Liver (tissue), 9 donors: ENCODE measurements around the gene DNAJC12. TPM values are rescaled to one million over a fixed set of nuclear protein-coding genes. Genes with fewer than 3 reads are reported as not detected.

Source experiments
- DNase-seq: peaks from one replicate; pipeline ENCODE4 v3.0.0-alpha.2; 2017; ENCODE audit warnings: low spot score
- H3K27ac ChIP-seq, 2 donors: one replicate each; pipeline ENCODE4 v1.7.0; 2013; ENCODE audit warnings: inconsistent platforms in 2 of 2, low read length in 2 of 2, control low read depth in 1 of 2, low read depth in 1 of 2, mild to moderate bottlenecking in 1 of 2
- H3K27me3 ChIP-seq, 4 donors: one replicate each; pipeline versions ENCODE4 v1.6.1 to v1.7.0; 2013; ENCODE audit warnings: low read length in 3 of 4, inconsistent platforms in 1 of 4, mild to moderate bottlenecking in 1 of 4, moderate library complexity in 1 of 4; ENCODE audit not compliant: control insufficient read depth in 4 of 4, insufficient read depth in 4 of 4
- H3K36me3 ChIP-seq, 4 donors: one replicate each; pipeline versions ENCODE4 v1.6.1 to v1.7.0; 2013; ENCODE audit warnings: low read length in 3 of 4, mild to moderate bottlenecking in 3 of 4, low read depth in 1 of 4, moderate library complexity in 1 of 4; ENCODE audit not compliant: control insufficient read depth in 4 of 4, insufficient read depth in 3 of 4
- H3K4me1 ChIP-seq, 4 donors: one replicate each; pipeline versions ENCODE4 v1.6.1 to v1.7.0; 2013; ENCODE audit warnings: low read length in 3 of 4, mild to moderate bottlenecking in 3 of 4, moderate library complexity in 1 of 4; ENCODE audit not compliant: control insufficient read depth in 4 of 4, insufficient read depth in 4 of 4
- H3K4me3 ChIP-seq, 3 donors: one replicate each; pipeline versions ENCODE4 v1.6.1 to v1.7.0; 2013; ENCODE audit warnings: low read length in 3 of 3, control low read depth in 1 of 3, low read depth in 1 of 3, mild to moderate bottlenecking in 1 of 3
- H3K9ac ChIP-seq, 2 donors: one replicate each; pipeline ENCODE4 v1.7.0; 2013; ENCODE audit warnings: low read length in 2 of 2, mild to moderate bottlenecking in 2 of 2, moderate library complexity in 2 of 2, control low read depth in 1 of 2, low read depth in 1 of 2
- H3K9me3 ChIP-seq, 4 donors: one replicate each; pipeline versions ENCODE4 v1.6.1 to v1.7.0; 2013; ENCODE audit warnings: low read length in 3 of 4; ENCODE audit not compliant: control insufficient read depth in 4 of 4
- EGR1 ChIP-seq, 2 donors: IDR thresholded peaks; 2 replicates each; pipeline ENCODE4 v1.6.1; 2016 to 2018; ENCODE audit warnings: antibody characterized with exemption in 2 of 2, low read depth in 2 of 2
- FOXA1 ChIP-seq: IDR thresholded peaks from 2 replicates; pipeline ENCODE4 v1.6.1; 2016; ENCODE audit warnings: antibody characterized with exemption
- FOXA2 ChIP-seq: IDR thresholded peaks from 2 replicates; pipeline ENCODE4 v1.6.1; 2016; ENCODE audit warnings: antibody characterized with exemption
- GABPA ChIP-seq, 2 donors: IDR thresholded peaks in 1 of 2; conservative IDR thresholded peaks in 1 of 2; 2 replicates each; pipeline ENCODE4 v1.6.1; 2016; ENCODE audit warnings: antibody characterized with exemption in 2 of 2, mild to moderate bottlenecking in 1 of 2, moderate library complexity in 1 of 2
- HNF4A ChIP-seq, 2 donors: conservative IDR thresholded peaks; 2 replicates each; pipeline ENCODE4 v1.6.1; 2016; ENCODE audit warnings: antibody characterized with exemption in 2 of 2, mild to moderate bottlenecking in 2 of 2
- HNF4G ChIP-seq: IDR thresholded peaks from 2 replicates; pipeline ENCODE4 v1.6.1; 2016; ENCODE audit warnings: antibody characterized with exemption
- MAX ChIP-seq: IDR thresholded peaks from 2 replicates; pipeline ENCODE4 v1.6.1; 2016; ENCODE audit warnings: antibody characterized with exemption
- NR2F2 ChIP-seq: IDR thresholded peaks from 2 replicates; pipeline ENCODE4 v1.6.1; 2016; ENCODE audit warnings: antibody characterized with exemption
- RAD21 ChIP-seq, 2 donors: IDR thresholded peaks; 2 replicates each; pipeline ENCODE4 v1.6.1; 2016; ENCODE audit warnings: antibody characterized with exemption in 2 of 2, mild to moderate bottlenecking in 2 of 2
- REST ChIP-seq: IDR thresholded peaks from 2 replicates; pipeline ENCODE4 v1.6.1; 2016; ENCODE audit warnings: antibody characterized with exemption, mild to moderate bottlenecking
- RXRA ChIP-seq, 2 donors: IDR thresholded peaks; 2 replicates each; pipeline ENCODE4 v1.6.1; 2017 to 2018; ENCODE audit warnings: antibody characterized with exemption in 2 of 2, mild to moderate bottlenecking in 1 of 2
- SP1 ChIP-seq: IDR thresholded peaks from 2 replicates; pipeline ENCODE4 v1.6.1; 2018; ENCODE audit warnings: antibody characterized with exemption, mild to moderate bottlenecking
- TAF1 ChIP-seq: conservative IDR thresholded peaks from 2 replicates; pipeline ENCODE4 v1.6.1; 2016; ENCODE audit warnings: antibody characterized with exemption, mild to moderate bottlenecking
- ZBTB33 ChIP-seq: IDR thresholded peaks from 2 replicates; pipeline ENCODE4 v1.6.1; 2016; ENCODE audit warnings: antibody characterized with exemption
- WGBS: extraction: QIAGEN DNeasy Blood & Tissue Kit; methylation state at CpG from one replicate; pipeline ENCODE4 v1.1.7; 2013; 5-methylcytosine and 5-hydroxymethylcytosine counted together
- polyA plus RNA-seq, 2 donors: library from polyadenylated mRNA; stranded (reverse) in 1 of 2; unstranded in 1 of 2; fragments of 200-250 nt in 1 of 2; fragments of >200 nt in 1 of 2; fragmentation: Nextera tagmentation in 1 of 2; extraction: Ambion mirVana in 1 of 2; gene quantifications; one replicate each; pipeline versions ENCODE4 v1.2.1 to v1.2.3, GENCODE V29; 2013 to 2015
- total RNA-seq, 2 donors: library from RNA; depleted of rRNA; stranded (reverse); fragments of >200 nt; gene quantifications; one replicate each; pipeline ENCODE4 v1.2.3, GENCODE V29; 2014
- donor health status: healthy.
- donor health status: healthy.
- donor health status: healthy.
- donor health status: healthy.
- donor health status: healthy.

Gene DNAJC12
- total and polyA plus RNA-seq, 4 donors: 16.4 to 51.3 (median 32.8) TPM

- no peaks in the 10 kb centered on the region for H3K9me3 ChIP-seq
- H3K4me1 ChIP-seq: no peaks in the 10 kb centered on the region
- H3K36me3 ChIP-seq: no peaks in the 10 kb centered on the region
- H3K27me3 ChIP-seq: no peaks in the 10 kb centered on the region
- TF ChIP-seq HNF4A (conservative IDR thresholded peaks at IDR 0.05) (no peak), EGR1 (IDR thresholded peaks at IDR 0.05; ENCODE audit: low read depth in 2 of 2) (no peak), ZBTB33 (no peak), RAD21 (IDR thresholded peaks at IDR 0.05) (no peak), RXRA (IDR thresholded peaks at IDR 0.05) (no peak), GABPA (IDR thresholded peaks at IDR 0.05 in 1 of 2, conservative IDR thresholded peaks at IDR 0.05 in 1 of 2) (no peak), TAF1 (no peak), NR2F2 (no peak)
- H3K27ac ChIP-seq: no peak overlapping the region
- H3K9ac ChIP-seq: no peak overlapping the region
- 64% methylated on average over 3 of the region's 3 CpGs for WGBS
- no peak for DNase-seq
- H3K4me3 ChIP-seq: no peak overlapping the region
Observed at GRCh38 chr10:67875340-67876238, 37.6 kb upstream of the DNAJC12 start.

GRCh38 chr10:67869996-67870395 is 32.0 kb upstream of the DNAJC12 start:
- no peak for DNase-seq
- 95% methylated on average over 6 of the region's 6 CpGs for whole genome bisulfite sequencing
- no peak overlapping the region for H3K4me3 ChIP-seq
- no peak overlapping the region for H3K9ac ChIP-seq
- no peaks in the 10 kb centered on the region for H3K4me1 ChIP-seq
- no peaks in the 10 kb centered on the region for H3K9me3 ChIP-seq
- no peaks in the 10 kb centered on the region for H3K36me3 ChIP-seq
- no peak overlapping the region for H3K27ac ChIP-seq
- no peak for TF ChIP-seq FOXA2
- no peak for TF ChIP-seq HNF4G
- TF ChIP-seq RXRA (IDR thresholded peaks at IDR 0.05): no peak
- no peak for TF ChIP-seq SP1
- no peak for TF ChIP-seq MAX
- no peaks in the 10 kb centered on the region for H3K27me3 ChIP-seq

- H3K27me3 ChIP-seq: no peaks in the 10 kb centered on the region
- DNase-seq: no peak
- no peaks in the 10 kb centered on the region for H3K4me1 ChIP-seq
- H3K36me3 ChIP-seq: no peaks in the 10 kb centered on the region
- WGBS: 97% methylated on average over 2 of the region's 2 CpGs
- no peak overlapping the region for H3K27ac ChIP-seq
- no peak overlapping the region for H3K9ac ChIP-seq
- TF ChIP-seq HNF4G: no peak
- no peak for TF ChIP-seq TAF1
- TF ChIP-seq RXRA (IDR thresholded peaks at IDR 0.05): no peak
- TF ChIP-seq REST: no peak
- no peak for TF ChIP-seq GABPA (IDR thresholded peaks at IDR 0.05 in 1 of 2, conservative IDR thresholded peaks at IDR 0.05 in 1 of 2)
- no peak for TF ChIP-seq EGR1 (IDR thresholded peaks at IDR 0.05; ENCODE audit: low read depth in 2 of 2)
- TF ChIP-seq FOXA2: no peak
- no peak for TF ChIP-seq HNF4A (conservative IDR thresholded peaks at IDR 0.05)
- TF ChIP-seq ZBTB33: no peak
- TF ChIP-seq FOXA1: no peak
- TF ChIP-seq SP1: no peak
- H3K4me3 ChIP-seq: no peak overlapping the region
- no peaks in the 10 kb centered on the region for H3K9me3 ChIP-seq
Observed at GRCh38 chr10:67868132-67868531, 30.1 kb upstream of the DNAJC12 start.
